HG03196 (cell line): Measurements from ENCODE around the gene STK24.
"Not testable (repeated sequence)": the region's sequence is repeated elsewhere in the genome, so short reads cannot be mapped to it uniquely, and the experiment has no call there.

Source experiments
- ATAC-seq: cut with Tn5 transposase; IDR thresholded peaks from one replicate; pipeline ENCODE4 v1.9.1; 2021; ENCODE audit not compliant: unreplicated experiment

STK24 gene

DNA sequence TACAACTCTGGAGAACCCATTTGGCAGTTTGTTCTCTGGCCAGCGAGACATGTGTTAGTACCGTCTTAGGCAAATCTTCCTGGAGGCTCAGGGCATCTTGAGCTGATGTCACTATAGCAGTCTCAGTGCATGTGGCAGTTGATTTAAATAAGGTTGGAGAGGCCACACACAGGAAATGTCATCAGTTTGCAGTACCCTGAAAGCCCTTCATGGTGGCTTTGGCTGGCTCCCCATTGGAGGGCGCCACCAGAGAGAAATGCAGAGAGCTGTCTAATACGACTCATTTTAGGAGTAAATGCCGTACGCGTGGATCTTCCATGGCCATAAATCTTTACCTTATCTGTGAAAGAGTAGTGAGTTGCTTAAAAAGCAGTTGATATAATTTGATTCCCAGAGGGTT lies 163.1 kb downstream of the STK24 start:
- no peak for ATAC-seq

DNA sequence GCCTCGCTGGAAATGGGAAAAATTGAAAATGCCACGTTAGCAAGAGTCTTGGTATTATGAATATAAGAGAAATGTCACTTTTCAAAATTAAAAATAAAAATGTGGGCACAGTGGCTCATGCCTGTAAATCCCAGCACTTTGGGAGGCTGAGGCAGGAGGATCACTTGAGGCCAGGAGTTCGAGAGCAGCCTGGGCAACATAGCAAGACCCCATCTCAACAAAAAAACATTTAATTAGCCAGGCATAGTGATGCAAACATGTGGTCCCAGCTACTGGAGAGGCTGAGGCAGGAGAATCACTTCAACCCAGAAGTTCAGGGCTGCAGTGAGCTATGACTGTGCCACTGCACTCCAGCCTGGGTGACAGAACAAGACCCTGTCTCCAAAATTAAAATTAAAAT lies 163.6 kb downstream of the STK24 start:
- not testable (repeated sequence) for ATAC-seq

DNA sequence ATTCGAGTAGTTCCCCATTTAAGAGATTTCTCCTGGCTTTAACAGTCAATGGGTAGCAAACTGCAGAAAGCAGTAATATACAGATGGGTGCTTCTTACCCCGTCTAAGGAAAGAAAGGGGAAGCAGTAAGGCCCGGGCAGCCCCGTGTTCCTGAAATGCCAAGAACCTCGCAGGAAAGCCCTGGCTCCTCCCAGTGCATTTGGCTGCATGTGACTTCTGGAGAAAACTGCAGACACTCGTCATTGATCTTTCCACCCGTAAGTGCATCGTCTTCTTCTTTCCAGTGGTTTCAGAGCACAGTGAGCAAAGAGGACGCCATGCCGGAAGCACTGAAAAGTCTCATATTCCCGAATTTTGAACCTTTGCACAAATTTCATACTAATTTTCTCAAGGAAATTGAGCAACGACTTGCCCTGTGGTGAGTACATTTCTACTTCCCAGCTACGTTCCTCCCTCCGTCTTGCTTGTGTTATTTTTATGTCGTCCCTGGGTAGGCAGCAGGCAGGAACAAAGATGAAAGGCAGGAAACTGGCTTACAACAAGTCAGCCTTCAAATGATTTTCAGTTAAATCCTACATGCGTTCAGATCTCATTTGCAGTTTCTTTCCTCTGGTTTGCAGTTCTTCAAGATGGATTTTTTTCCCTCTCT lies 165.2 kb downstream of the STK24 start:
- ATAC-seq, result no peak

GRCh38 chr13:98411013-98411412 lies 165.9 kb downstream of the STK24 start:
- ATAC-seq, result no peak

- ATAC-seq, result no peak
These were observed 166.3 kb downstream of the STK24 start for GRCh38 chr13:98410612-98411011.

DNA sequence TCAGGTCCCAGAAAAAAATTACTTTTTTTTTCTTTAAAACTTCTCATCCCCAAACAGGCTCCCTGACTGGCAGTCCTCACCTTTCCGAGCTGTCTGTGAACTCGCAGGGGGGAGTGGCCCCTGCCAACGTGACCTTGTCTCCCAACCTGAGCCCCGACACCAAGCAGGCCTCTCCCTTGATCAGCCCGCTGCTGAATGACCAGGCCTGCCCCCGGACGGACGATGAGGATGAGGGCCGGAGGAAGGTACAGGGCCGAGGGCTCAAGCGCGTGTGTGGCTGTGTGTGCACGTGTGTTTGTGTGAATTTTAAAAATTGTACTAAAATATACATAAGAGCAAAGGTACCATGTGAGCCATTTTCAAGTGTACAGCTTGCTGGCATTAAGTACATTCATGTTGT lies 167.6 kb downstream of the STK24 start:
- no peak for ATAC-seq

DNA sequence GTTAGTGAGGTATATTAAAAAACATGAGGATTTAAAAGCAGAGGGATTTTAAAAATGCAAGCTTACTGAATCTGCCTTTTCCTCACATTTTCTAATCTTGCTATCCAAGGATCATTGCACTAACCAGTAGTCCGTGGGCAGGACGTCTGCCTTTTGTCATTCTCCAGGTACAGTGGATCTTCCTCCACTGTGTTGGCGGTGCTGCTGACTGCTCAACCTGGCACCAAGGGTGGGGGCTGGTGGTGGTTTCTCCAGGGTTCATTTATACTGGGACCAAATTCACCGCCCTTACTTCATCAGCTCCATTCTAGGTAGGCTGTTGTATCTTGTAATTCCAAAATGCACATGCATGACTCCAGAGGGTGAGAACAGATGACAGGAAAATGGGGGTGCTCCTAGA lies 169.3 kb downstream of the STK24 start:
- ATAC-seq, result no peak

DNA sequence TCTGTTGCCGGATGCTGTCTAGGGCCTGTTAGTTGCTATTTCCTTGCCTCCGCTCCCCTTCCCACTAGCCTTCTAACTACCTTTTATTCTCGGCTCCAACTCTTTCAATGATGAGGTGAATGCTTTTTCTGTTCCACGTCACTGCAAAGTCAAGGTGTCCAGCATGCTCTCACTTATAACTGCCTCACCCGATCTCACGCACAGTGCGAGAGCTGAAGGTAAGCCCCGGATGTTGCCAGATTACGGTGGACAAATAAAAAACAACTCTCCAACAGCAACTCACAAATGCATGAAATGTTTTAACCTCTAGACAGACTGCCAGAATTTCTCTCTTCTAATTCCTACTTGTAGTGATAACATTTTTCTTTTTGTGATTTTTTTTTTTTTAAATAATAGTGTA lies 169.9 kb downstream of the STK24 start:
- ATAC-seq, result no peak

- no peak for ATAC-seq
These were observed 170.5 kb downstream of the STK24 start for GRCh38 chr13:98406427-98406826.

DNA sequence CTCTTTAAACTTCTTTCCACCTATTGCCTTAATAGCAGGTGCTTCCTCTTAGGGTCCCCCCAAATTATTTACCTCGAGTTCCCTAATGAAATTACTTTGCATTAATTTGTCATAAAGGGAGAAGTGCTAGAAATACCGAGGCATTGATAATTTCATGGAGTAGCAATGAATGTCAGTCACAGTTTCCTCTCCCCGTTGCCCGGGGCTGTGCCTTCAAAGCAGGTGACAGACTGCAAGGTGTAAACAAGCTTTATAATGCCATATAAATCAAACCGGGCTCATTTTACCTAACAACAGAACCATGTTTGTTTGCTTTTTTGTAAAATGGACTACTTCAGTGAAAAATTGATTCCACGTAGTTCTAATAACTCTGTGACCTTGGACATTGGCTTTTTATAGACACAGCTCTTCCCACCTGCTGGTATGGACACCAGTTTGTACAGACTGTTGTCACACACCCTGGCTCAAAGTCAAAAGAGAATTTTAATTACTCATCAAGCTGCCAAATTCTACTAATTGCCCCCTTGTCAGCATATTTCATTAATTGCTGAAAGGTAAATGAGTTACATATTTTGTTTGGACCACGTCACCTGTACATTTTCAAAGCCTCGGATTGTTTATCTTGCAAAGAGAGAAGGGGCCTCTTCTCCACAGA lies 171.1 kb downstream of the STK24 start:
- no peak for ATAC-seq

GRCh38 chr13:98405107-98405571 lies 171.8 kb downstream of the STK24 start:
- no peak for ATAC-seq

DNA sequence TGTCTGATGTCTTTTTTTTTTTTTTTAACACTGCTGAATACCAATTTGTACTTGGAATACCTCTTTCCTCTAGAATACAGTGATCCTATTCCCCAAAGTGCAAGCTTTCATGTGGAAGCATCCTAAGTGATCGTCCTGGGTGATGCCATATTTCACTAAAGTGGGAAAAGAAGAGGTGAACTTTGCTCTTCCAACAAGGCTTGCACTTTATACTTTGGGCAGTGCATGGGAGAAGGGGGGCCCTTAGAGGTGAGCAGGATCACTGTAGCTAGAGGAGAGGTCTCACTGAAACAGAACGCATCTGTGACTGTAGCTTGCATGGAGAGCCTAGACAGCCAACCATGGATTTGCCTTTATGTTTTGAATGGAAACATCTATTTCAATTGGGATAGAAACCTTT lies 173.8 kb downstream of the STK24 start:
- ATAC-seq, result no peak

GRCh38 chr13:98401934-98402333 lies 175.0 kb downstream of the STK24 start:
- ATAC-seq, result no peak

DNA sequence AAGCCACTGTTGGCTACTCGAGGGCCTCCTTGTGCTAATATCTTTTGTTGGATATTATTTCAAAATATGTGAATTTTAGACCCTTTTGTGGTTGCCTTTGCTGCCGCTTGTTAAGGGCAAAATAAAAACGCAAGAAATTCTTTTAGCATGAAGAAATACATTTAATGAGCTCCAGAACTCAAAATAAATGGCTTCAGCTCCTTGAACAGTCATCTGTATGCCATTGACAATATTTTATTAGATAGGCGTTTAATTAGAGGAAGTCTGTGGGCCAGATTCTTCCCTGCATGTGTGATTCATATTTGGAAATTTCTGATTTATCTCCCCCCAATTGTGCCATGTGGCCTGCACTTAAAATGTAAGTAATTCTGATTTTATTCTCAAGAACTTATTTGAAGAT lies 177.2 kb downstream of the STK24 start:
- no peak for ATAC-seq

DNA sequence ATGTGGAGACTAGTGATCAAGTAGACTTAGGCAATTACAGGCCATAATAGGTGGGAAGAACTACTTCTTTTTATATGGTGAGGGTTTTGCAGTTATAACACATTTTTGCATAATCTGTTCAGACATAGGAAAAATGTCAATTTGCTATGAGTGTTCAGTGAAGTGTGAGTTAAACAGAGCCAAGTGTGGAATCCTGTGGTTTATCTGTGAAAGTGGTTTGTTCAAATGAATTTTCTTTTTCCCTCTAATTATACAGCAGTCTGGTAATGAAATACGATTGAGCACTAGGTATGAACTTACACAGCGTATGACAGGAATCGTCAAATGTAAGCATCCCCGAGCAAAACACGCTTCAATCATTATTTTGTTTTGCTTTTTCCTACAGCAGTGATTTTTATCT lies 178.3 kb downstream of the STK24 start:
- no peak for ATAC-seq

GRCh38 chr13:98397861-98398260 lies 179.0 kb downstream of the STK24 start:
- ATAC-seq, result no peak

DNA sequence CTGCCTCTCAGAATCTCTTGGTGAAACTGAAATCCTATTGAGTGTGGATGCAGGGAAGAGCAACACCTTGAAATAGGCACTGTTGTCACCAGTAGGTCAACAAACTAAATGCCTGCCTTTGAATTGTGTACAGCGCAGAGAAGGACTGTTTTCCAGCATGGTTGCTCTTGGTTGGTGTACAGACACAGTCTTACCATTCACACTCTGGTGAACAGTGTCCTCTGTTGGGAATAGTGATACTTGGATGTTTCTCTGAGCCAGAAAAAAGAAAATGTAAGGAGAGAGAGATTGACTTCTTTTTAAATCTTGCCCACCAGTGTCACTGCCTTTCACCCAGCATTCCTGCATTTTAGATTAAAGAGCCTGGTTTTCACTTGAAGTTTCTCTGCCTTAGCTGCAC lies 179.7 kb downstream of the STK24 start:
- no peak for ATAC-seq

- no peak for ATAC-seq
These were observed 180.7 kb downstream of the STK24 start for GRCh38 chr13:98396071-98396710.
